GM12878 (cell line): ENCODE results near the gene LRP1B. TPM values are rescaled to one million over a fixed set of nuclear protein-coding genes. Genes with fewer than 3 reads are reported as not detected.

Experiments
- ATAC-seq: fragments of 200-7000 bp; cut with Tn5 transposase; 3 replicates; pipeline ENCODE4 v1.9.1; 2020; ENCODE audit warnings: mild to moderate bottlenecking, moderate library complexity
- BruUV-seq: library from RNA; stranded (reverse); fragments of 400-500 nt; replicated peaks from 2 replicates; lab custom pipeline; 2021; lab: Mats Ljungman, UMichigan
- CTCF ChIA-PET: fragments of 300-600 bp; sonication (Branson Sonifier 250); formaldehyde crosslinking; extraction: SDS; loops from one replicate; lab custom pipeline; 2021; ENCODE audit warnings: inconsistent platforms; lab: Yijun Ruan, JAX
- POLR2A ChIA-PET: fragments of 350-600 bp; formaldehyde crosslinking; extraction: SDS; loops from one replicate; lab custom pipeline; 2021; ENCODE audit warnings: inconsistent platforms; lab: Charles Lee
- RAD21 ChIA-PET: fragments of 300-600 bp; sonication (Branson Sonifier 250); formaldehyde crosslinking; loops from one replicate; lab custom pipeline; 2023; ENCODE audit warnings: antibody characterized with exemption; ENCODE audit not compliant: unreplicated experiment; lab: Charles Lee
- SMC1A ChIA-PET: fragments of 300-600 bp; sonication (Branson Sonifier 250); formaldehyde crosslinking; loops from one replicate; lab custom pipeline; 2023; ENCODE audit not compliant: unreplicated experiment, uncharacterized antibody; lab: Charles Lee
- DNase-seq: peaks from one replicate; pipeline ENCODE4 v3.0.0-alpha.2; 2011; ENCODE audit warnings: low read depth, low spot score
- FAIRE-seq: peaks from 3 replicates; lab custom pipeline; 2011; peaks lifted over from hg19 to GRCh38; lab: Jason Lieb, UNC
- H2AFZ ChIP-seq: 2 replicates; pipeline ENCODE4 v1.6.0; 2011; ENCODE audit warnings: low read depth, low read length, control low read depth; ENCODE audit not compliant: control insufficient read depth
- H3K27ac ChIP-seq: 2 replicates; pipeline ENCODE4 v1.5.1; 2011; ENCODE audit warnings: control low read depth; ENCODE audit not compliant: control insufficient read depth, insufficient read depth
- H3K27me3 ChIP-seq, 2 experiments: replicated peaks in 1 of 2; 2 replicates each; pipeline versions ENCODE4 v1.6.0 to v1.6.1; 2011; ENCODE audit warnings: low read length in 1 of 2; ENCODE audit not compliant: control insufficient read depth in 2 of 2, insufficient read depth in 2 of 2
- H3K36me3 ChIP-seq, 2 experiments: 2 replicates each; pipeline ENCODE4 v1.5.1; 2011; ENCODE audit warnings: low read length in 1 of 2; ENCODE audit not compliant: control insufficient read depth in 2 of 2, insufficient read depth in 2 of 2
- H3K4me1 ChIP-seq: 2 replicates; pipeline ENCODE4 v1.6.1; 2011; ENCODE audit warnings: mild to moderate bottlenecking, low read length, moderate library complexity, mixed read lengths; ENCODE audit not compliant: control insufficient read depth, insufficient read depth
- H3K4me2 ChIP-seq: 2 replicates; pipeline ENCODE4 v1.6.0; 2011; ENCODE audit warnings: control low read depth; ENCODE audit not compliant: control insufficient read depth, insufficient read depth
- H3K4me3 ChIP-seq: fragments of 200-600 bp; sonication (generic); 2 replicates; pipeline ENCODE4 v1.5.1; 2016
- H3K79me2 ChIP-seq: 2 replicates; pipeline ENCODE4 v1.6.0; 2011; ENCODE audit warnings: low read length; ENCODE audit not compliant: control insufficient read depth, insufficient read depth
- H3K9ac ChIP-seq: 2 replicates; pipeline ENCODE4 v1.8.0; 2011; ENCODE audit warnings: low read length, control low read depth, mixed read lengths; ENCODE audit not compliant: control insufficient read depth, insufficient read depth
- H3K9me3 ChIP-seq: replicated peaks from 3 replicates; pipeline ENCODE4 v1.5.1; 2011; ENCODE audit warnings: mild to moderate bottlenecking, low read length; ENCODE audit not compliant: control insufficient read depth, insufficient read depth
- H4K20me1 ChIP-seq: 2 replicates; pipeline ENCODE4 v1.6.0; 2011; ENCODE audit not compliant: control insufficient read depth, insufficient read depth
- BHLHE40 ChIP-seq, 2 experiments: fragments of 450-650 bp in 1 of 2; IDR thresholded peaks; 2 replicates each; pipeline ENCODE4 v1.6.1; 2011 to 2017; ENCODE audit warnings: low read depth in 2 of 2, borderline replicate concordance in 1 of 2, improper control_type of control experiment in 1 of 2, low read length in 1 of 2, mild to moderate bottlenecking in 1 of 2
- CHD2 ChIP-seq: IDR thresholded peaks from 2 replicates; pipeline ENCODE4 v1.6.1; 2011; ENCODE audit warnings: low read depth, low read length, improper control_type of control experiment, borderline replicate concordance
- CHD4 ChIP-seq: fragments of 200-600 bp; sonication (generic); IDR thresholded peaks from 2 replicates; pipeline ENCODE4 v1.6.1; 2016; ENCODE audit warnings: mild to moderate bottlenecking
- CREB1 ChIP-seq: IDR thresholded peaks from 2 replicates; pipeline ENCODE4 v1.6.1; 2012; ENCODE audit warnings: low read depth, mild to moderate bottlenecking, inconsistent platforms
- GATAD2B ChIP-seq: fragments of 450-650 bp; conservative IDR thresholded peaks from 2 replicates; pipeline ENCODE4 v1.6.1; 2017; ENCODE audit warnings: low read depth, mild to moderate bottlenecking, moderate library complexity
- IRF4 ChIP-seq: IDR thresholded peaks from 2 replicates; pipeline ENCODE4 v1.6.1; 2011; ENCODE audit warnings: low read depth, low read length
- NFXL1 ChIP-seq: fragments of 450-650 bp; IDR thresholded peaks from 2 replicates; pipeline ENCODE4 v1.6.1; 2017; ENCODE audit warnings: antibody characterized with exemption, mild to moderate bottlenecking, borderline replicate concordance
- RCOR1 ChIP-seq: conservative IDR thresholded peaks from 2 replicates; pipeline ENCODE4 v1.6.1; 2012; ENCODE audit warnings: low read depth, low read length, improper control_type of control experiment
- SMAD1 ChIP-seq: fragments of 450-650 bp; IDR thresholded peaks from 2 replicates; pipeline ENCODE4 v1.6.1; 2018; ENCODE audit warnings: mild to moderate bottlenecking, low read depth; ENCODE audit not compliant: partially characterized antibody
- SMC3 ChIP-seq: IDR thresholded peaks from 2 replicates; pipeline ENCODE4 v1.6.1; 2011; ENCODE audit warnings: low read length, improper control_type of control experiment, borderline replicate concordance
- YY1 ChIP-seq: IDR thresholded peaks from 2 replicates; pipeline ENCODE4 v1.6.1; 2011; ENCODE audit warnings: low read depth, mild to moderate bottlenecking, low read length
- ZBED1 ChIP-seq: IDR thresholded peaks from 2 replicates; pipeline ENCODE4 v1.6.1; 2016; ENCODE audit warnings: borderline replicate concordance
- ZNF207 ChIP-seq: fragments of 450-650 bp; IDR thresholded peaks from 2 replicates; pipeline ENCODE4 v1.6.1; 2014; ENCODE audit warnings: antibody characterized with exemption, mild to moderate bottlenecking, borderline replicate concordance
- WGBS: methylation state at CpG from one replicate; pipeline ENCODE4 v1.1.6; 2016; ENCODE audit warnings: low lambda C conversion rate; ENCODE audit not compliant: insufficient replicate concordance, insufficient coverage; ENCODE audit errors: missing lambda C conversion rate; 5-methylcytosine and 5-hydroxymethylcytosine counted together
- in situ Hi-C: fragments of 300-500 bp; cut with MboI; formaldehyde crosslinking; loops from 9 replicates; pipeline ENCODE4 v1.14.3; 2018; ENCODE audit warnings: mixed read lengths
- intact Hi-C: fragments of 100-400 bp; cut with micrococcal nuclease; formaldehyde crosslinking; loops from one replicate; pipeline ENCODE4 v1.14.2; 2022; ENCODE audit not compliant: unreplicated experiment
- polyA plus RNA-seq, 11 experiments: library from polyadenylated mRNA; depleted of rRNA in 4 of 11; unstranded in 6 of 11; stranded (reverse) in 5 of 11; fragments of >200 nt; fragmentation: Nextera tagmentation in 4 of 11; fragmentation: Illumina TruSeq in 1 of 11; extraction: Ambion mirVana in 4 of 11; extraction: Trizol in 1 of 11; gene quantifications; 1 replicate in 1 of 11; 2 replicates in 10 of 11; pipeline versions ENCODE4 v1.2.1 to v1.2.3, GENCODE V29; 2011 to 2016; ENCODE audit warnings: inconsistent platforms in 2 of 11, missing spikeins in 2 of 11, low read depth in 1 of 11
- total RNA-seq, 4 experiments: library from RNA; depleted of rRNA in 3 of 4; stranded (reverse); fragments of >200 nt in 3 of 4; fragmentation: Illumina TruSeq in 1 of 4; extraction: Trizol in 1 of 4; gene quantifications; 2 replicates each; pipeline versions ENCODE4 v1.2.1 to v1.2.3, GENCODE V29; 2013 to 2021
- TF ChIP-seq, protein P1 (sequence below): fragments of 450-650 bp; IDR thresholded peaks from 2 replicates; pipeline ENCODE4 v1.6.1; 2017; ENCODE audit warnings: mild to moderate bottlenecking, moderate library complexity
- TF ChIP-seq, protein P2 (sequence below): IDR thresholded peaks from 2 replicates; pipeline ENCODE4 v1.6.1; 2012; ENCODE audit warnings: improper control_type of control experiment, low read depth, low read length; ENCODE audit not compliant: insufficient replicate concordance

The LRP1B gene
- total and polyA plus RNA-seq, 10 of the 15 experiments (the other 5 are each of a cell fraction or from before 2014, with no cell fraction given) = under 0.01 to 0.06 (median 0.03) TPM; not detected in 5

DNA sequence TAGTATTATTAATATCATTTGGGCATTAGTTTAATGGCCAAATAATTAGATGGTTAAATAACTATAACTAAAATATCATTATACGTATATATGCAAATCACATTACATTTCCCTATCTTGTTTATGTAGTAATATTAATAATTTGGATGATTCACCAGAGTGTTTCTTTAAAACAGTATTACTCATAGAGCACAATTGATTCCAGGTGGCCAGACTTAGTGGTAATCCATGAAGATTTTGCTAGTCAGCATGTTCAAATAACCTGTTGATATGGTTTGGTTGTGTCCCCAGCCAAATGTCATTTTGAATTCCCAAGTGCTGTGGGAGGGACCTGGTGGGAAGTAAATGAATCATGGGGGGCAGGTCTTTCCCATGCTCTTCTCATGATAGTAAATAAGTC, 782.3 kb downstream of the LRP1B start:
- RAD21 ChIA-PET = no interaction called here

More for the DNA sequence above, 782.3 kb downstream of the LRP1B start:
- FAIRE-seq (no peak), ATAC-seq (no peak), DNase-seq (no peak)
- H4K20me1 ChIP-seq = no peaks in the 10 kb centered on the region
- no peak overlapping the region for H2AFZ ChIP-seq
- no peak for TF ChIP-seq CHD2
- no peak for TF ChIP-seq YY1
- TF ChIP-seq ZNF207 = no peak
- no peak for TF ChIP-seq SMC3
- TF ChIP-seq BHLHE40 (IDR thresholded peaks at IDR 0.05; ENCODE audit: borderline replicate concordance in 1 of 2, low read depth in 2 of 2, low read length in 1 of 2) = no peak
- no peak for TF ChIP-seq RCOR1
- TF ChIP-seq NFXL1 = no peak
- no peak for TF ChIP-seq SMAD1
- TF ChIP-seq CREB1 = no peak
- no peak for TF ChIP-seq GATAD2B
- no peak for TF ChIP-seq IRF4
- no peak for TF ChIP-seq CHD4
- TF ChIP-seq, protein P1, sequence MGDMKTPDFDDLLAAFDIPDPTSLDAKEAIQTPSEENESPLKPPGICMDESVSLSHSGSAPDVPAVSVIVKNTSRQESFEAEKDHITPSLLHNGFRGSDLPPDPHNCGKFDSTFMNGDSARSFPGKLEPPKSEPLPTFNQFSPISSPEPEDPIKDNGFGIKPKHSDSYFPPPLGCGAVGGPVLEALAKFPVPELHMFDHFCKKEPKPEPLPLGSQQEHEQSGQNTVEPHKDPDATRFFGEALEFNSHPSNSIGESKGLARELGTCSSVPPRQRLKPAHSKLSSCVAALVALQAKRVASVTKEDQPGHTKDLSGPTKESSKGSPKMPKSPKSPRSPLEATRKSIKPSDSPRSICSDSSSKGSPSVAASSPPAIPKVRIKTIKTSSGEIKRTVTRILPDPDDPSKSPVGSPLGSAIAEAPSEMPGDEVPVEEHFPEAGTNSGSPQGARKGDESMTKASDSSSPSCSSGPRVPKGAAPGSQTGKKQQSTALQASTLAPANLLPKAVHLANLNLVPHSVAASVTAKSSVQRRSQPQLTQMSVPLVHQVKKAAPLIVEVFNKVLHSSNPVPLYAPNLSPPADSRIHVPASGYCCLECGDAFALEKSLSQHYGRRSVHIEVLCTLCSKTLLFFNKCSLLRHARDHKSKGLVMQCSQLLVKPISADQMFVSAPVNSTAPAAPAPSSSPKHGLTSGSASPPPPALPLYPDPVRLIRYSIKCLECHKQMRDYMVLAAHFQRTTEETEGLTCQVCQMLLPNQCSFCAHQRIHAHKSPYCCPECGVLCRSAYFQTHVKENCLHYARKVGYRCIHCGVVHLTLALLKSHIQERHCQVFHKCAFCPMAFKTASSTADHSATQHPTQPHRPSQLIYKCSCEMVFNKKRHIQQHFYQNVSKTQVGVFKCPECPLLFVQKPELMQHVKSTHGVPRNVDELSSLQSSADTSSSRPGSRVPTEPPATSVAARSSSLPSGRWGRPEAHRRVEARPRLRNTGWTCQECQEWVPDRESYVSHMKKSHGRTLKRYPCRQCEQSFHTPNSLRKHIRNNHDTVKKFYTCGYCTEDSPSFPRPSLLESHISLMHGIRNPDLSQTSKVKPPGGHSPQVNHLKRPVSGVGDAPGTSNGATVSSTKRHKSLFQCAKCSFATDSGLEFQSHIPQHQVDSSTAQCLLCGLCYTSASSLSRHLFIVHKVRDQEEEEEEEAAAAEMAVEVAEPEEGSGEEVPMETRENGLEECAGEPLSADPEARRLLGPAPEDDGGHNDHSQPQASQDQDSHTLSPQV = no peak
- no peak for TF ChIP-seq ZBED1
- TF ChIP-seq, protein P2, sequence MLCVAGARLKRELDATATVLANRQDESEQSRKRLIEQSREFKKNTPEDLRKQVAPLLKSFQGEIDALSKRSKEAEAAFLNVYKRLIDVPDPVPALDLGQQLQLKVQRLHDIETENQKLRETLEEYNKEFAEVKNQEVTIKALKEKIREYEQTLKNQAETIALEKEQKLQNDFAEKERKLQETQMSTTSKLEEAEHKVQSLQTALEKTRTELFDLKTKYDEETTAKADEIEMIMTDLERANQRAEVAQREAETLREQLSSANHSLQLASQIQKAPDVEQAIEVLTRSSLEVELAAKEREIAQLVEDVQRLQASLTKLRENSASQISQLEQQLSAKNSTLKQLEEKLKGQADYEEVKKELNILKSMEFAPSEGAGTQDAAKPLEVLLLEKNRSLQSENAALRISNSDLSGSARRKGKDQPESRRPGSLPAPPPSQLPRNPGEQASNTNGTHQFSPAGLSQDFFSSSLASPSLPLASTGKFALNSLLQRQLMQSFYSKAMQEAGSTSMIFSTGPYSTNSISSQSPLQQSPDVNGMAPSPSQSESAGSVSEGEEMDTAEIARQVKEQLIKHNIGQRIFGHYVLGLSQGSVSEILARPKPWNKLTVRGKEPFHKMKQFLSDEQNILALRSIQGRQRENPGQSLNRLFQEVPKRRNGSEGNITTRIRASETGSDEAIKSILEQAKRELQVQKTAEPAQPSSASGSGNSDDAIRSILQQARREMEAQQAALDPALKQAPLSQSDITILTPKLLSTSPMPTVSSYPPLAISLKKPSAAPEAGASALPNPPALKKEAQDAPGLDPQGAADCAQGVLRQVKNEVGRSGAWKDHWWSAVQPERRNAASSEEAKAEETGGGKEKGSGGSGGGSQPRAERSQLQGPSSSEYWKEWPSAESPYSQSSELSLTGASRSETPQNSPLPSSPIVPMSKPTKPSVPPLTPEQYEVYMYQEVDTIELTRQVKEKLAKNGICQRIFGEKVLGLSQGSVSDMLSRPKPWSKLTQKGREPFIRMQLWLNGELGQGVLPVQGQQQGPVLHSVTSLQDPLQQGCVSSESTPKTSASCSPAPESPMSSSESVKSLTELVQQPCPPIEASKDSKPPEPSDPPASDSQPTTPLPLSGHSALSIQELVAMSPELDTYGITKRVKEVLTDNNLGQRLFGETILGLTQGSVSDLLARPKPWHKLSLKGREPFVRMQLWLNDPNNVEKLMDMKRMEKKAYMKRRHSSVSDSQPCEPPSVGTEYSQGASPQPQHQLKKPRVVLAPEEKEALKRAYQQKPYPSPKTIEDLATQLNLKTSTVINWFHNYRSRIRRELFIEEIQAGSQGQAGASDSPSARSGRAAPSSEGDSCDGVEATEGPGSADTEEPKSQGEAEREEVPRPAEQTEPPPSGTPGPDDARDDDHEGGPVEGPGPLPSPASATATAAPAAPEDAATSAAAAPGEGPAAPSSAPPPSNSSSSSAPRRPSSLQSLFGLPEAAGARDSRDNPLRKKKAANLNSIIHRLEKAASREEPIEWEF = no peak
- no peaks in the 10 kb centered on the region for H3K27me3 ChIP-seq
- no peaks in the 10 kb centered on the region for H3K4me1 ChIP-seq
- no peak overlapping the region for H3K9ac ChIP-seq
- no peaks in the 10 kb centered on the region for H3K9me3 ChIP-seq
- in situ Hi-C loops = no loop called here
- intact Hi-C loops = no loop called here
- 48% methylated on average over 1 of the region's 1 CpG for WGBS
- no peaks in the 10 kb centered on the region for H3K36me3 ChIP-seq
- no peak overlapping the region for H3K27ac ChIP-seq
- no peak overlapping the region for H3K4me3 ChIP-seq
- no peak overlapping the region for H3K4me2 ChIP-seq
- ChIA-PET CTCF (no interaction called here), SMC1A (no interaction called here), POLR2A (no interaction called here)
- BruUV-seq = no TSS peak
- no peaks in the 10 kb centered on the region for H3K79me2 ChIP-seq
